Activated naive CD4-positive, alpha-beta T cell treated with anti-CD3 and anti-CD28 coated beads, Interleukin-2, amount 50 U/mL, for 16 hours (primary cell): ENCODE data around the gene RGMA.
"Not testable (repeated sequence)": the region's sequence is repeated elsewhere in the genome, so short reads cannot be mapped to it uniquely, and the experiment has no call there.

ENCODE experiments used
- DNase-seq: peaks from one replicate; pipeline ENCODE4 v3.0.0-alpha.2; 2020

RGMA gene

DNA sequence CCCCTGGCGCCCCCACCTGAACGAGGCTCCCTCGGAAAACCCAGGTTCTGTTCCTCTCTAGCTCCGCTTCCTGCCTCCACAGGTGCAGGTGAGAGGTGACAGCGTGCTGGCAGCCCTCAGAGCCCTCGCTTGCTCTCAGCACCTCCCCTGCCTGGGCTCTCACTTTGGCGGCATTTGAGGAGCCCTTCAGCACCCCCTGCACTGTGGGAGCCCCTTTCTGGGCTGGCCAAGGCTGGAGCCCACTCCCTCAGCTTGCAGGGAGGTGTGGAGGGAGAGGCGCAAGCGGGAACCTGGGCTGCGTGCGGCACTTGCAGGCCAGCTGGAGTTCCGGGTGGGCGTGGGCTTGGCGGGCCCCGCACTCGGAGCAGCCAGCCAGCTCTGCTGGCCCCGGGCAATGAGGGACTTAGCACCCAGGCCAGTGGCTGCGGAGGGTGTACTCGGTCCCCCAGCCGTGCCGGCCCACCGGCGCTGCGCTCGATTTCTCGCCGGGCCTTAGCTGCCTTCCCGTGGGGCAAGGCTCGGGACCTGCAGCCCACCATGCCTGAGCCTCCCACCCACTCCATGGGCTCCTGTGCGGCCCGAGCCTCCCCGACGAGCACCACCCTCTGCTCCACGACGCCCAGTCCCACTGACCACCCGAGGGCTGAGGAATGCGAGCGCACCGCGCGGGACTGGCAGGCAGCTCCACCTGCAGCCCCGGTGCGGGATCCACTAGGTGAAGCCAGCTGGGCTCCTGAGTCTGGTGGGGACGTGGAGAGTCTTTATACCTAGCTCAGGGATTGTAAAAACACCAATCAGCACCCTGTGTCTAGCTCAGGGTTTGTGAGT lies 57.2 kb downstream of the RGMA start:
- not testable (repeated sequence) for DNase-seq

DNA sequence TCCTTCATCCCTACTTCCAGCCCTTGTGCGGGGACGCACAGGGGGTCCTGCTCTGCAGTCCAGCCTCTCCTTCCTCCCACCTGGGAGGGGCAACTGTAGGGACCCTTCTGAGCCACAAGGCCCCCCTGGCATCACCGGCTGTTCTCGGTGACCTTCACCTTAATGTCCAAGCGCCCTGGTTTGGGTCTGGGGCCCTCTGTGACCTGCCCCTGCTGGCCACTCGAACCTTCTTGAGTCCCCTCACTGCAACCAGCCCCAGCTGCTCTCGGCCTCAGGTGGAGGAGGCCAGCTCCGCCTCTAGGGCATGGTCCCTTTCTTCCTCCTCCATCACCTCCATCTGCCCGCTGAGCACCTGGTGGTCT lies 57.9 kb downstream of the RGMA start:
- no peak for DNase-seq

DNA sequence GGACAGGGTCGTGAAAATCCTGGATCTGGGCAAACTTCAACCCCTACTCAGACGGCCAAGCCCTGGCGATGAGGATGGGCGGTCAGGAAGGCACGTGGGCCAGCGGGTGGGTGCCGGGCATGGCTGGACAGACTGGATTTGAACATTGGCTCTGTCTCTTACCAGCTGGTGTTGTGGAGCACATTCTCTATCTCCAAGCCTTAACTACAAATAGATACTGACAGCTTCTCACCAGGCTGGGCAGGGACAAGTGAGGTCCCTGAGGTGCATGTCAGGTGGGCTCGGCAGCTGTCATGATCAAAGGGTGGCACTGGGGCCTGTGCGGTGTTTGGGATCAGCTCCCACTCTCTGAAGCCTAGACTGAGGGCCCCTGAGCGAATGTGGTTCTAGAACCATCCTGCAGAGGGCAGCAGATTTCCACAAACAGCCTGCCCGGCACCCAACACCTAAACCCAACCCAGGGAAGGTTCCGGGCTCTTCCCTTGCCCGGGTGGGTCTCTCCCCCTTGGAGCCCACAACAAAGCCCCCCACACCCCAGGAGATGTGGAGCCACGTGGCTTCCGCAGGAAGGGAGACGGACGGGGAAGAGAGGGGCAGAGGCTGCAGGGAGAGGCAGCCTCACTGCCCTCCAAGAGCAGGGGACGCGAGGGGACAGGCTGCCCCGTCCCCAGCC lies 58.4 kb downstream of the RGMA start:
- DNase-seq, result peak; percentile 62

DNA sequence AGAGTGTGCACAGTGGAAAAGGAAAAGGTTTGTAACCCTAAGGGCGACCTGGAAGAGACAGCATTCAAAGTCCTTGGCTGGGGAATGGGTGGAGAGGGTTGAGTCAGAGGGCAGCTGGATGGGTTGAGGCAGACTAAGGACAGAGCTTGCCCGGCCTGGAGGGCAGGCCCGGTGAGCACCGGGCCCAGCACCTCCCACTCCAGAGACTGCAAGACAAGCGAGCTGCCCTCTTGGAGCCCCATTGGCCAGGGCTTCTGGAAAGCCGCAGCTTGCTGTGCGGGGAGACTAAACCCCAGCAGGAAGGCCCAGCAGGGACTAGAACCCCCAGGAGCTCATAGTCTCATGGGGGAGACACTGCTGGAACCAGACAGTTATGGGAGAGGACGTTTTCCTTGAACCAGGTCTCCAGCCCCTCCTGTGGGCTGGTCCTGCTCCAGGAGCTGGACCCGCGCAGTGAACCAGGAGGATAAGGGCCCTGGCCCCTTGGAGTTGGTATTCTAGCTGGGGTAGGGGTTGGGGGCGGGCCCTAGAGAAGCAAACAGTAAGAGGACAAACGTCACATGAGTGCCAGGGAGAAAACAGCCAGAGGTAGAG lies 59.1 kb downstream of the RGMA start:
- no peak for DNase-seq

DNA sequence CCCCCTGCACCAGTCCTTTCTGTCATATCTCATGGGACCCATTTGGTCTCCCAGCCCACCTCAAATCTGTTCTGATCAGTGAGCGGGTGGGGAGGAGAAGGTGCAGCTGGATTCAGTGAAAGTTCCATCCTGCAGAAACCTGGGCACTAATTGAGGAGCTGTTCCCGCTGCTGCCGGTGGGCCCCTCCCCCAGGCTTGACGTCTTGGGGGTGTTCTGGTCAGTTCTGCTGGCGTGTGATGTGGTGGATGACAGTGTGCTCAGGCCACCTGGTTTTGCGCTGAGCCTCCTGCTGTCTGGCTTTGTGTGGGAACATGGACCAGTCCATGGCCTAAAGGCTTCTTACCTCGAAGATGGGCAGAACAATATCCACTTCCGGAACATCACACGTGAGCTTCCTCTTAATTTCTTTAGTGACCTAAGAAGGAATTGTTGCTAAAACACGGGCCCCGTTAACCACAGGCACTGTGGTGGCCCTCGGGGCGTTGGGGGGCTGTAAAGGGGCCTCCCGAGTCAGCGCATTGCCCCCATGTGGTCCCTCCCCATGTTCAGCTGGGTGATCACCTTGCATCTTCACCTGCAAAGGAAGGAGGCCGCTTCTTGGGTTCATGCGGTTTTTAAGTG lies 59.7 kb downstream of the RGMA start:
- no peak for DNase-seq

DNA sequence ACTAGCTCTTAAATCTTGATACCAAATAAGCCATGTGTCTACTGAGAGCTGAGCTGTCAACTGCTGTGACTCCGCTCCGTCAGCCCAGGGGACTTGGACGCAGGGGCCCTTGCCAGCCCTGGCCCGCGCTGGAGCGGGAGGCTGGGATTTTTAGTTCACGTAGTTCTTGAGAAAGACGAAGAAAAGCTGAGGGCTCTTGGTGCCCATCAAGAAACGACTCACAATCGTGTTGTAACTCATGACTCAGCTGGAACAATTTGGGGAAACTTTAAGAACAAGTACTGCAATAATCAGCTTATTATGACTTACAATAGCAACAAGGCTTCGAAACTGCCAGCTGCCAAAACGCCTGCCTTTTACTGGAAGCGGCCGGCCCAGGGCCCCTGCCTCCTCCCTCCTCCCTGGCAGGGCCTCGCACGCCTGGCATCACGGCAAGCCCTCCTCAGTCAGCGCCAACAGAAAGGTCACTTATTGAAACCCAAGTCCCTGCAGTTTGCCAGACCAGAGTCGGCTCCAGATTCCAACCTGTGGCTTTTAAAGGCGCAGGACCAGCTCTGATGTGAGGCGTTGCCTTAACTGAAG lies 60.3 kb downstream of the RGMA start:
- no peak for DNase-seq

DNA sequence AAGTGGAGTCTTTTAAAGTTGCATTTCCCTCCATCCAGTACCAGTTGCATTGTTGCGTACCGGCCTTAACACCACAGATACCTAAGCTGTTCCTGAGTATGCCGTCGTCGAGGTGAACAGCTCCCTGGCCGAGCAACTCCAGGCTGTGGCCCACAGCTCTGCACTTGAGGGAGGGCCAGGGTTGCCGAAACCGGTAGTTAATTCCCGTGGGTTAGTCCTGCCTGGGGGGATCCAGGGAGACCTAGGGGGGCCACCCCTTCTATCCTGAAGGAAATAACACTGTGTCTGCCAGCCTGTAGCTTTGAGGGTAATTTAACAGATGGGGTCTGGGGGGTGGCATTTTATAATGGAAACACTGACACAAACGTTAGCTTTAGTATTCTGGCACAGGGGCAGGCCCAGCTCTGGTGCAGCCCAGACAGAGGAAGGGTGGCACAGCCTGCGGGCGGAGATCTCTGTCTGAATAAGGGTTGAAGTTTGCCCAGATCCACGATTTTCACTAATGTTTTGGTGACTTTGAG lies 60.8 kb downstream of the RGMA start:
- DNase-seq, result no peak

DNA sequence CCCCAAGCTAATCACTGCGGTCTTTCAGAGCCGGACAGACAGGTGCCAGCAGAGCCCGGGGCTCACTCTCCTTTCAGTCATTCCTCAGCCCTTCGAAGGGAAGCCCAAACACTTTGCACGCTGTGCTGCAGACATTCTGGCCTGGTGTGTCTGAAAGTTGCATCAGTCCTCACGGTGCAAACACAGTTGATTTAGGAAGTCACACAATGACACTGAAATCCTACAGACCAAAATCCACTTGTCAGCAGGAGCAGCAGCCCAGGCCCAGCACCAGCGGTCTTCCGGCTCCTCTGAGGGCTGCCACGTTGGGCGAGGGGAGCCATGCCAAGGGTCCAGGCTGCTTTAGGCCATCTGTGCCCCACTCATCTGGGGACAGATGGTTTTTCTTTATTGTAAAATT lies 61.6 kb downstream of the RGMA start:
- no peak for DNase-seq

DNA sequence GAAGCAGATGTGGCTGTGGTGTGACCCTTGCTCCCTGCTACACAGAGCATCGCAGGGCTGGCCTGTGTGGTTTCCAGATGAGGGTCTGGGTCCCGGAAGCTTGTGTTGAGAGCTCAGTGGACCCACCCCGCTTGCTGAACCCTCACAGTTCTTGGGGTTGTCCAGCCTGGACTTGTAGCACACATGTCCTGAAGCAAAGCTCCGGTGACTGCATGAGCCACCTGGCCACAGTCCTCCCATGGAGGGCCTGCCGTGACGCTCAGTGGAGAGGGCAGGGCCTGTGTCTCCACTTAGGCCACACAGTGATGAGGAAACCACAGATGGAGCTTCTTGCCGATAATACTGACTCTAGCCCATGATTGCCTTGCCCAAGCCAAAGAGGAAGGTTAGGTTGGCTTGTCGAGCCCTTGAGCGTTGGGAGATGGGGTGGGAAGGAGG lies 62.6 kb downstream of the RGMA start:
- no peak for DNase-seq

DNA sequence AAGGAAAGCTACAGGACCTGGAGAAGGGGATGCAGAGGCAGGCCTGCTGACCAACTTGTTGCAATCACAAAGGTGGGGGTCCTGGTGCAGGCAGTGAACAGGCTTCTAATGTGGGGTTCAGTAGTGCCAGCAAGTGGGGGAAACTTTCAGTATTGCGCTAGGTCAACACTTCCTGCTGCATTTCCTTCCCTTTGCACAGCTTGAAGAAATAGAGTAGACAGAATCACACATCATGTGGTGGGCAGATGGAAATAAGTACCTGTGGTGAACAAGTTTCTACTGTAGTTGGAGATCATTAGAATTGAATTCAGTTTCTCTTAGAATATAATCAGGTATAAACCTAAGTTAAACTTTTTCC lies 63.4 kb downstream of the RGMA start:
- no peak for DNase-seq

DNA sequence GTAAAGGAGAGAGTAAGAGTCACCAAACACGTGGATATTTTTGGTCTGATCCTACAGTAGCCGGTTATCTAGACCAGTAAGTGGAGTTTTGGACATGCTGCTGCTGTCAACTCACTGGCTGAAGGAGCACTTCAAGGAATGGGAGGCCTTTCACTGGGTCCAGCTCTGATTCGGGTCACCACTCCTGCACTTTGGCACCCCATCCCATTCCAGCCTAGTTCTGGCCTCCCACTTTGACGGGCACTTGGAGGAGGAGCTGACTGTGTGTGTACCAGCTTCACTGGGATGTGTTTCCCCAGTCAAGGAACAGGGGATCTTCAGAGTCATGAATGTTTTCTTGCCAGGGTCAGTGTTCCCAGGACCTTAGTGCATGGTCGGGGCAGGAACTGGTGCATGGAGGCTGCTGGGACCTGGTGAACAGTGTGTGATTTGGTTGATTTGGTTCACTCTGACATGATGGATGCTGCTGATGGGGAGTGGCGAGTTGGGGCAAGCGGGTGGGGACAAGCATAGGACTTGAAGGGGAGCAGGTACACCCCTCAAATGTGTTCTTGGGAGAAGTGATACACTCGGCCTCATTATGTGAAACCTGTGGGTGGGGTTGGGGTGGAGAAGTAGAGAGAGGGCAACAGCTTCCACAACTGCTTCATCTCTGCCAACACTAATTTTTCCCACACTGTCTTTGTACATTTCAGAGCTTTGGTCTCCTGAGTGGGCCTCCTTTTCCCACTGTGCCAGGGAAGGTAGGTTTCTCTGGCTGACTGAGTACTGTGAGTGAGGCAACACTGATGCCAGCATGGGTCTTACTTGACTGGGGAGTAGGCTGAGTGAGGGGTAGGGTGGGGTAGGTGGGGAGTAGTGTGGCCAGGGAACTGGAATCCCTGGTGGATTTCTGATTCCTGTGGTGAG lies 64.0 kb downstream of the RGMA start:
- DNase-seq, result no peak

DNA sequence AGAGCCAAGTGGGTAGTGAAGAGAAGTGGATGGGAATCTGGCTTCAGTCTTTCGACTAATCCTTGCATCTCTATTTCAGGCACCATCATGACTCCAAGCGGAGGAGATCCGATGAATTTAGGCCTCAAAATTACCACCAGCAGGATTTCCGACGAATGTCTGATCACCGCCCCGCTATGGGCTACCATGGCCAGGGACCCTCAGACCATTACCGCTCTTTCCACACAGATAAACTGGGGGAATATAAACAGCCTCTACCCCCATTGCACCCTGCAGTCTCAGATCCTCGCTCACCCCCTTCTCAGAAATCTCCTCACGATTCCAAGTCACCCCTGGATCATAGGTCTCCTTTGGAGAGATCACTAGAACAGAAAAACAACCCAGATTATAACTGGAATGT lies 64.7 kb downstream of the RGMA start:
- no peak for DNase-seq

DNA sequence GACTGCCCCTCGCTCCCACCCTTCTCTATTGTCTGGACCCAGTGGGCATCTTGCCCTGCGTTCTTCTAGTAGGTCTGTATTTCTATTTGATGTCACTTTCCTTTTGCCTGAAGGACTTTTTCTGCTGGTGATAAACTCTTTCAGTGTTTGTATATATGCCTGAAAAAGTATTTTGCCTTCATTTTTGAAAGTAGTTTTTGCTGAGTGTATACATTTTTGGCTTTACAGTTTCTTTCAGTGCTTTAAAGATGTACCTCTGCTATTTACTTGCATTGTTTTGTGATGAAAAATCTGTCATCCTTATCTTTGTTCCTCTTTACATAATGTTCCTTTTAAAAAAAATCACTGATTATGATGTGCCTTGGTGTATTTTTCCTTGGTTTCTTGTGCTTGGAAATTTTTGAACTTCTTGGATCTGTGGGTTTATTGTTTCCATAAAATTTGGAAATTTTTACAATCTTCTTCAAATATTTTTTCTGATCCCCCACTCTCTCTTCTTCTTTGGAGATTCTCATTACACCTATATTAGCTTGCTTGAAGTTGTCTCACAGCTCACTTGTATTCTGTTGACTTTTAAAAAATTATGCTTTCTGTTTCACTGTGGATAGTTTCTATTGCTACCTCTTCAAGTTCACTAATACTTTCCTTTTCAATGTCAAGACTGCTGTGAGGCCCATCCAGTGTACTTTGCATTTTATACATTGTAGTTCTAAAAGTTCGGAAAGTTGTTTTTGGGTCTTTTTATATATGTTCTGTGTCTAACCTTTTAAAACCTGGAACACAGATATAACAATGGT lies 67.8 kb downstream of the RGMA start:
- no peak for DNase-seq

DNA sequence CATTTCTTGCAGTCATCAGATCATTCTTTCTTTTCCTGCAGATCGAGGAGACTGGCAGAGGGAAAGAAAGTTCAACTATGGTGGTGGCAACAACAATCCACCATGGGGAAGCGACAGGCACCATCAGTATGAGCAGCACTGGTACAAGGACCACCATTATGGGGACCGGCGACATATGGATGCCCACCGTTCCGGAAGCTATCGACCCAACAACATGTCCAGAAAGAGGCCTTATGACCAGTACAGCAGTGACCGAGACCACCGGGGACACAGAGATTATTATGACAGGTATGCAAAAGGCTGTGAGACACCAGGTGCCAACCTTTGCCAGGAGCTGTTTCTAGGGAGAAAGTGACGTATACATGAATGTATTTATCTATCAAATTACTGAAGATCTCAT lies 69.0 kb downstream of the RGMA start:
- no peak for DNase-seq

DNA sequence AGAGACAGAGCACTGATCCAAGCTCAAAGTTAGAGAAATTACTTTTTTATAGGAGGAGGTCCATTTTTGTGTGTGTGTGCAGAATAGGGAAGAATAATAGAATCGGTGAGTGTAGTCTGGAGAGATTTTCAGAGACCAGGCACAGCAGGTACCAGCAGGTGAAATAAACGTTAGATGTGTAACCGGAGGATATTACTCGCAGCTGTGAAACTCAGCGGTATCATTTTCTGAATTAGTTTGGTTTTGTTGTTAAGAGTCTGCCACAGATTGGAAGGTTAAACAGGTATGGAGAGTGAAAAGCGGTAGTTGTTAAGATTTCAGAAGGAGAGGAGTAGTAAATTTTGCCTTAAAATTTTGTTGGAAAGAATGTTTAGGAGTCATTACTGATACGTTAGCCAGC lies 69.9 kb downstream of the RGMA start:
- no peak for DNase-seq

DNA sequence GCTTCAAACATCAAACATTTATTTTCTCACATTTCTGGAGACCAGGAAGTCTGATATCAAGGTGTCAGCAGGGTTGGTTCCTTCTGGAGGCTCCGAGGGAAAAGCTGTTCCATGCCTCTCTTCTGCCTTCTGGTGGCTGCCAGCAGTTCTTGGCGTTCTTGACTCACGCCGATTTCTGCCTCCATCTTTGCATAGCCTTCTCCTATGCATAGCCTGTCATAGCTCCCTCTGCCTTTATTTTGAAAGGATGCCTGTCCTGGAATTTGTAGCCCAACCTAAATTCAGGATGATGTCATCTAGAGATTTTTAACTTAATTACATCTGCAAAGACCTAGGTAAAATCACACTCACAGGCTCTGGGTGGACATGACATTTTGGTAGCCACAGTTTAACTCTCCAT lies 70.4 kb downstream of the RGMA start:
- DNase-seq, result no peak

DNA sequence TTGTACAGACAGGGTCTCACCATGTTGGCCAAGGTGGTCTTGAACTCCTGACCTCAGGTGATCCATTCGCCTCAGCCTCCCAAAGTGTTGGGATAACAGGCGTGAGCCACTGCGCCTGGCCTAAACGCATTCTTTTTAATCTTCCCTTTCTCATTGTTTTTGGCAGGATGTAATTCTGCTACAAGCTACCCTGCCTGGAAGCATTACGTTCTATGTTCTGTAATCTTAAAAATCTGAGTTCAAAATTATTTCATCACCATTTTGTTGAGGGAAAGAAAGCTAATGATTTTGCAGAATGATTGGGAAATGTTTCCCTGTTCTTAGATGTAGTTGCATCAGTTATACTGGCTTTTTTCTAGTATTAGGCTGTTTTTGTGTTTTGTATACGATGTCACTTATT lies 71.5 kb downstream of the RGMA start:
- no peak for DNase-seq

DNA sequence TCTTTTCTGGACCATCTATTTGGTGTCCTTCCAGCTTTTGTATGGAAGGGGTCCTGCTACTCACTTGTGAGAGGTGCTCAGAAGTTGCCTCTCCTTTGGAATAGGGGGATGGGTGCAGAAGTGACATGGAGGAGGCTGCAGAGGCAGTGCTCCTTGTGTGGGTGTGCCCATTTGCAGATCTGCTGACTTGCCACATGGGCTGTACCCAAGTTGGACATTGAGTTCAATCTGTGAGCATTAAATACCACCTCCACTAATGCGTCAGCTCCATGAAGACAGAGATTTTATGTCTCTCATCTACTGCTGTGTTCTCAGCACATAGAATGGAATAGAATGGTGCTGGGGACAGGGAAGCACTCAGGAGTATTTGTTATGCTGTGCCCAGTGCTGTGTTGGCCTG lies 76.2 kb downstream of the RGMA start:
- DNase-seq, result no peak

DNA sequence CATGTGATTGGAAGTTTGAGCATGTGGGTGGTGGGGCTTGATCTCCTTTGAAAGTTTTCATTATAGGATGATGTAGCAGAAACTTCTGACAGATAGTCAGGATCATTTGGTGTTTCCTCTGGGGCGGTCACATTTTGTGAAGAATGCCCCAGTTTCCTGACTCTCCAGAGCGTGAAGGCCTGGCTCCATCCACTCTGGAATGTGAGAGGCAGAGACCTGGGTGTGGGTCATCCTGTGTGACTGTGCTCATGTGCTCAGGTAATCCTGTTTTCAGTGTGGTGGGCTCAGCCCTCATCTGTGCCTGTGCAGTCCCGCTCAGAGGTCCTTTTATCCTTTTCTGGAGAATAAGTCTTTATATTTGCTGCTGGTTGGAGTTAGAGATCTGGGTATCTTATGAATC lies 81.0 kb downstream of the RGMA start:
- no peak for DNase-seq

DNA sequence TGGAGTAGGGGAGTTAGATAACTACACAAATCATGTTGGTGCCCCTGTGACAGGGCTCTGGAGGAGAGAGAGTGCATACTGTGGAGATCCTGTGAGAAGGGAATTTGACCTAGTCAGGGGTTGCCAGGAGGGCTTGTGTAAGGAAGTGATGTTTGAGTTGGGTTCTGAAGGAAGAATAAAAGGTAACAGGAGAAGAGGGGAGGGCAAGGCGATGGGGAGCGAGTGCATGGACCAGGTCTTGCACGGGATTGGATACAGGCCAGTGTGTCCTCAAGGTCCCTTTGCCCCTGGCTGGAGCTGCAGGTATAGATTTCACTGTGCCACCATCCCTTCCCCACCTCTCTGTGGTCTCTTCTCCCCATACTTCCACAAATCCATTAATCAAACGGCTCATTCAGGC lies 83.9 kb downstream of the RGMA start:
- no peak for DNase-seq

DNA sequence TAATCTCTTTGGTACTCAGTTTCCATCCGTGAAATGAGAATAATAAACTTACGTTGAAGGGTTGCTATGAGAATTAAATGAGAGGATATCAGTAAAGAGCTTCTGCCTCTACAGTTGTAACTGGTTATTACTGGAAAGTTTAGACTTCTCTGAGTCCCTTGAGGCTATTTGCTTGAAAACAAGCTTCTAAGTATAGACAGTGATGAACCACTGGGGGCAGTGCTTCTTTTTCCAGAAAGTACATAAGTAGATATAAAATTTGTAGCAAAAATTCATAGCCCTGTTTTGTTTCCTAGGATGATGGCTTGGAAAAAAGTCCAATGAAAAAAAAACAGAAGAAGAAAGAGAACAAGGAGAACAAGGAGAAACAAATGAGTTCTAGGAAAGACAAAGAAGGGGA lies 87.1 kb downstream of the RGMA start:
- DNase-seq, result no peak
